GOT3 (cell line): ENCODE results near the gene HCN2.
A peak's percentile ranks its signal among the peaks of the same experiment; 100 is the strongest.
"Not testable (repeated sequence)": the region's sequence is repeated elsewhere in the genome, so short reads cannot be mapped to it uniquely, and the experiment has no call there.

Experiments used
- DNase-seq: peaks from one replicate; lab custom pipeline; 2025; ENCODE audit warnings: mixed read lengths; lab: John Stamatoyannopoulos, UW

The HCN2 gene

DNA sequence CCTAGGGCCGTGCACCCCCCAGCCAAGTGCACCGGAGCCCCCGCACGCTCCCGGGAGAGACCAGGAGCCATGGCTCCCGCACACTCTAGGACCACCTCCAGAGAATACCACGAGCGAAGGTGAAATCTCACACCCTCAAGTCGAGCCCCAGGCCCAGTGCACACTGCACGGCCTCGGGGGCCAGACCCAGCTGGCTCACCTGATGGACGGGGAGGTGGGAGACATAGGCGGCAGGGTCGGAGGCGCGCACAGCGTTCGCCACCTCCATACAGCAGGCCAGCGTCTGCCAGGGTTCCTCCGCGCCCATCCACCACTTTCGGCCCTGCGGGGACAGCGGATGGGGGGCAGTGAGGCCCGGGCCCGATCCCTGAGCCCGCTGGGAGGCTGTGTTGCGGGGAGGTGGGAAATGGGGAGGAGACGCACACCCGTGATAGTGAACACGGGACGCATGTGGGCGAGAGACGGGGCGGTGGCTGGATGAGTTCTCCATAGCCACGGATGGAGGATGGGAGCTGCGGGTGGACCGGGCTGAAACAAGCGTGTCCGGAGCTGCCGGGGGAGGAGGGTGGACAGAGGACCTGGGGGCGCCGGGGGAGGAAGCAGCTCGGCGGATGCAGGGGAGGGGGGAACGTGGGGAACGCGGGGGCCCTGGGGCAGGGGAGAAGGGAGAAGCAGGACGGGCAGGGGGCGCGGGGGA is 30.6 kb downstream of the HCN2 start:
- no peak for DNase-seq

DNA sequence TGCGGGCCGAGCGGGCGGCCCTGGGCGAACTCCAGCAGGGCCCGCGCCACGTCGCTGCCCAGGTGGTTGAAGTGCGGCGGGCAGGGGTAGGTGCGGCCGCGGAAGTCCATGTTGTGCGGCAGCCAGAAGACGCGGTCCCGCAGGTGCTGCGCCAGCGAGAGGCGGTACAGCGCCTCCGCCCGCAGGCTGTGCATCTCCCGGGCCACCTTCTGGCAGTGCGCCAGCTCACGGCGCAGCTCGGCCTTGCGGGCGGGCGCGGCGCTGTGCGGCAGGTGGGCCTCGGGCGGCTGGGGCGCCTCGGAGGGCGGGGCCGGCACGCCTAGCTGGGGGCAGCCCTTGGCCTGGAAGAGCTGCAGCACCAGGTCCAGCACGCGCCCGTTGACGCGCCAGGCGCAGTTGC is 31.5 kb downstream of the HCN2 start:
- DNase-seq = not testable (repeated sequence)

DNA sequence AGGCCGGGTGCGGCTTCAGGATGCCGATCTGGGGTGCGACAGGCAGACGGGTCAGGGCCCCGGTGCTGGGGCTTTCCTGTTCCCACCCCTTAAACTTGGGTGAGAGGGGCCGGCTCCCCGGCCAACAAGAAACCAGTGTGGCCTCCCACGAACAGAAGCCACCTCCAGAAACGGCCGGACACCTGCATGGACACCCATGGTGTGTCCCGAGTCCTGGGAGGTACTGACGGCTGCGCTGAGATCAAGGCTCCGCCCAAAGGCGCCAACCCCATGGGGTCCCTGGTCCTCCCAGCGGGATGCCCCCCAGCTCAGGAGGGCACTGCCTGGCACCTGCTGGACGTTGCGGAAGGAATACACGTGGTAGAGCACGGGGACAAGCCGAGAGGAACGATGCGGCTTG is 32.1 kb downstream of the HCN2 start:
- DNase-seq = no peak

DNA sequence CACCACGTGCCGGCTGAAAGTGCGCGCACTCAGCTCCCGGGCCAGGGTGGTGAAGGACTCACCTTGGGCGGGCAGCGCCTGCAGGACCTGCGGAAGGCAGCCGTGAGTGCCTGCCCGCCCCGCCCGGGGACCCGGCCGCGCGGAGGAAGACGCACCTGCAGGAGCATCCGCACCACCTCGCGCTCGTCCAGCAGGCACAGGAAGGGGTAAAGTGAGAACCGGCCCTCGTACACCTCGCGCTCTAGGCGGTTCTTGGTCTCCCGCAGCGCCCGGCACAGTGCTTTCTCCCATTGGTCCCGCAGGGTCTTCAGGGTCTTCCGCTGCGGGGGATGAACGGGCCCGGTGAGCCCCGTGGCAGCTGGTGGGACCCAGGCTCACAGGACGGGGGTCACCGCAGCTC is 33.0 kb downstream of the HCN2 start:
- DNase-seq = no peak

DNA sequence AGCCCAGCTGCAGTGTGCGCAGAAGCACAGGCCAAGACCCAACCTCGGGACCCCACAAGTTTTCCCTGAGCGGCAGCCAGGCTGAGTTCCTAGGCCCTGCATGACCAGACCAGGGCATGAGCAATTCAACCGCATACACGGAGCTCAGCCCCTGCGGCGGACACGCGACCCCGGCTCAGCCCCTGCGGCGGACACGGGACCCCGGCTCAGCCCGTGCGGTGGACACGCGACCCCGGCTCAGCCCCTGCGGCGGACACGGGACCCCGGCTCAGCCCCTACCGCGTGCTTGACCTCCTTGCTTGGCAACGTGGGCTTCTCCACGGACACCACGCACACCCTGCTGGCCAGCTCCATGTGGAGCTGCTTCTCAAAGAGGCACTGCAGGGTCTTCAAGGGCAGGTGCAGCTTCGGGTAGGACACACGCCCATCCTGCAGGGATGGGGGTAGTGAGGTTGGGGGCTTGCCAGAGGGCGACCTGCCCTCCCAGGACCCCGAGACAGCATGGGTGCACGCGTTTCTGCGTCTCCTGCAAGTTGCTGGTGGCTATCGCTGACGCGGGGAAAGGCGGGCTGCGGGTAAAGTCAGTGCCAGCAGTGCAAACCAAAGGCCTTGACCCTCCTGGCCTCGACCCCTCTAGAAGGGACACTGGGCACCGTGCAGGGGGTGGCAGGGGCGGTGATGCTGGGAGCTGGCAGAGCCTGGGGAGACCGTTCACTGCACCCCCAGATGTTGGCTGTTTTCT is 33.7 kb downstream of the HCN2 start:
- no peak for DNase-seq

DNA sequence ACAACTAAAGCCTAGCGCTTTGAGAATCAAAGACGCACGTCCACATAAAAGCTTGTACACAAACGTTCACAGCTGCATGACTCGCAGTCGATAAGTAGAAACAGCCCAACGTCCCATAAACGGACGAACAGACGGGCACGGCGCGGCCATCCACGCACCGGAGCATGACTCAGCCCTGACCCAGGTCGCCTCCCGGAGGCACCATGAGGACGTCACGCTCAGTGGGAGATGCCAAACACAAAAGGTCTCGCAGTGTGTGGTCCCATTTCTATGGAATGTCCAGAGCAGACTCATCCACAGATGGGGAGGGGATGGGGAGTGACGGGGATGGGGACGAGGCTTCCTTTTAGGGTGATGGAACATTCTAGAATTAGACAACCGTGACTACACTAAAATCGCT is 34.3 kb downstream of the HCN2 start:
- DNase-seq = no peak

DNA sequence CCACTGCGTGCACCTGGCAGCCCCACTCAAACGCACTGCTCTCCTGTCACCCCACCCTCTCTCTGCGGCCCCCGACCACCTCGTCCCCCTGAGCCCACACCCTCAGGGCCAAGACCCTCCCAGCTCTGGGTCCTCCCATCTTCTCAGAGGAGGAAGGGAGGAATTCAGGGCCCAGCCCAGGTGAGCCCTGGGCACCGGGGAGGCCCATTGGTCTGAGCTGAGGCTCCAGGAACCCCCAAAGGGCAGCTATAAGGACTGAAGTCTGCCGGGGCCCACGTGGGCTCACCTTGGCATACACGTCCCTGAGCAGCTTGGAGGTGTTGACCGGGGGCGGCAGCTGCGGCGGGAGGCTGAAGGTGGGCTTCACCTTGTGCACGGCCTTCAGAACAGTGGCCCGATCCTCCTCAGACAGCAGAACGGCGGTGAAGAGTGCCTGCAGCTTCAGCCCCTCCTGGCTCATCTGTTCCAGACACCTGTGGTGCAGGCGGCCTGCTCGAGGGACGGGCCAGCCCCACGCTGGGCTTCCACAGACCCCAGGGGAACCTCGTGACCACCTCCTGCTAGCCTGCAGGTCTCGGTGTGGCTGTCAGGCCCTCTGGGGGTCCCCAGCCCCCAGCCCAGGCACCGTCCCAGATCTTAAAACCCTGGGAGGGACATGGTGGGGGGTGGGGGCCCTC is 34.9 kb downstream of the HCN2 start:
- no peak for DNase-seq

DNA sequence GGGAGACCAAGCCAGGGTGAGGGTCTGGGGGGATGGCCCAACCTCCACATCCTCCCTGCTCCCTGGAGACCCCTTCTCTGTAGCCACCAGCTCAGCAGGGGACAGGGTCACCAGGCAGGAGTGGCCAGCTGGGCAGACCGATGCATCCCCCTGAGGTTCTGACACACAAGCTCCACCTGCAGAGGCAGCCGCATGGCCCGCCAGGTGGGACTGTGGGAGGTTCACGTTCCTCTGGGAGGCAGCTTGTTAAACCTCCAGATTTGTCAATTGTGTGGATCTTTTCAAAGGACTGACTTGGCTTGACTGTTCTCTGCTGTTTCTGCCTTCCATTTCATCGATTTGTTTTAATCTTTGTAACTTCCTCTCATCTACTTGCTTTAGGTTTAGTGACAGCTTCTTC is 35.6 kb downstream of the HCN2 start:
- no peak for DNase-seq

DNA sequence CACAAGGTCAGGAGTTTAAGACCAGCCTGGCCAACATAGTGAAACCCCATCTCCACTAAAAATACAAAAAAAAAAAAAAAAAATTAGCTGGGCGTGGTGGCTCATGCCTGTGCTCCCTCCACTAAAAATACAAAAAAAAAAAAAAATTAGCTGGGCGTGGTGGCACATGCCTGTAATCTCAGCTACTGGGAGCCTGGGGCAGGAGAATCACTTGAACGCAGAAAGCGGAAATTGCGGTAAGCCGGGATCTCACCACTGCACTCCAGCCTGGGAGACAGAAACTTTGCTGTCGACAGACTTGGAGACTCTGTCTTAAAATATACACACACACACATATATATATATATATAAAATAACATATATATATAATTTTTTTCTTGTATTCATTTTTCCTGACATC is 36.9 kb downstream of the HCN2 start:
- DNase-seq = not testable (repeated sequence)

DNA sequence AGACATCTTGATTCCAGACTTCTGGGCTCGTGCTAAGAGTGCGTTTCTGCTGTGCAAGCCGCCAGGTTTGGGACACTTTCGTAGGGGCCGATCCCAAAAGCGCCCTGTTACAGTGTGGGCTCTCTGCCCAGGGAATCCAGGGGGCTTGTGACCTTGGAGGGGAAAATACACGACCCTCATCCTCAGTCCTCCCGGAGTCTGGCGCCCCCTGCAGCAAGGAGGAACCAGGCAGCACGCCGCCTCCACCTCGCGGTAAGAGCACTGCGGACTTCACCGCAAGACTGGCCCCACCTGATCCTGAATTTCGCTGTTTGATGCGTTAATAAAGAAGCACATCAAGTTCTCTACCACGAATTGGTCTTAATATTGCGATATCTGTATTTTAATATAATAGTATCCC is 38.5 kb downstream of the HCN2 start:
- no peak for DNase-seq

DNA sequence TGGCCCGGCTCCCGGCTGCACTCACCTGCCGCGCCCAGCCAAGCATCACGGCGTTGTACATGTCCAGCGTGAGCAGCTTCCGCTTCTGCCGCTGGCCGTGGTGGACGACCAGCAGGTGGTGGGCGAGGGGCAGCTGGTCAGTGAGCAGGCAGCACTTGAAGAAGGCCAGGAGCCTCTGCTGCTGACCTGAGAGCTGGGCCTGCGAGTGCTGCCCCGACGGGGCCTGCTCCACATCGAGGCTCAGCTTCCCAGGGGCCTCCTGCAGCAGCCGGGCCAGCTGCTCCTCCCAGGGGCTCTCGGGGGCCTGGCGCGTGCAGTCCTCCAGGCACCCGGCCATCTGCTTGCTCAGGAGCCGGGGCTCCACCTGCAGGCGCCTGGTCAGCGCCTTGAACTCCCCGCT is 39.8 kb downstream of the HCN2 start:
- not testable (repeated sequence) for DNase-seq

DNA sequence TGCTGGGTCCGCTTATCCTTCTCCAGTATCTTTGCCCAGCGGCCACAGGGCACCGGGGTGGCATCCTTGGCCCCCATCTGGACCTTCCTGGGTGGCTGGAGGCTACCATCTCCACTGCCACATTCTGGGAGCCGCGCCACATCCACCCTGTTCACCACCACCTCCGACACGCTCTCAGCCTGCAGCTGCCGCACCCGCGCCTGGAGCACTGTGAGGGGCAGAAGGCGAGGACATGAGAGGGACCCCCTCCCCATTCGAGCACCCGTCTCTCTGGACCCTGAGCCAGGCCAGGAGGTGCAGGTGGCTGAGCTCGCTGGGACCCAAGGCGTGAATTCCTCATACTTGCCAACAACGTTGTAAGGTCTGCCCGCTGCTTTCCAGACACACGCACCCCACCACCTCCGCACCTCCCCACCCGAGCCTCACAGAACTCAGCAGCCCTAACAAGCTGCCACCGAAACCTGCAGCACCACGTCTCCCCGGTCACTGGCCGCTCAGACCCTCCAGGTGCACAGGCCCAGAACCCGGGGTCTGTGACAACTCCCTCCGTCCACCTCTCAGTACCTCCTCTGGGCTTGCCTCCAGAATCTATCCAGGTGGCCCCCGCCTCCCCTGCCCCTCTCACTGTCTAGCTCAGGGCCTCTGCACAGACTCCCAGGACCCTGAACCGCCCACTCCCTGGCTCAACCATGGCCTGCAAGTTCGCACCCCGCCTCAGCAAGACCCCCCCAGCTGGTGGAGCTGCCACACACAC is 40.5 kb downstream of the HCN2 start:
- no peak for DNase-seq

DNA sequence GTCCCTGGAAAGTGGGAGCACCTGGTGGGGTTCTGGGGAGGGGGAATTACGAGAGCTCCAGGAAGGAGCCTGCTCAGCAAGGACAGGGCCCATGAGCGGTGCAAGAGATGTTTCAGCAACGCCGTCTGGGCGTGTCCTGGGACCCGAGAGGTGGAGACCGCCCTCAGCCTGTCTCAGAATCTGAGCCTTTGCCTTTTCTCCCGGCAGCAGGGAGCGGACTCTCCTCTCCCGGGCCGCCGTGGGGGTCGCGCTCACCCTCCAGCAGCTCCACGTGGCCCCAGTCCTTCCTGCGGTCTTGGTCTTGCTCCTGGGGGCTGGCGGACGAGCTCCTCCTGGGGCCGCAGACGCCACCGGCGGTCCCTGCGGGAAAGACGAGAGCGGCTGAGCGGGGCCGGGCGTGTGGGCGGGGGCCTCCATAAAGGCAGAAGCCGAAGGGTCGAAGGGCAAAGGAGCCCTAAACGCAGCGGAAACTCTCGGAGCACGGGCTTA is 42.9 kb downstream of the HCN2 start:
- no peak for DNase-seq

DNA sequence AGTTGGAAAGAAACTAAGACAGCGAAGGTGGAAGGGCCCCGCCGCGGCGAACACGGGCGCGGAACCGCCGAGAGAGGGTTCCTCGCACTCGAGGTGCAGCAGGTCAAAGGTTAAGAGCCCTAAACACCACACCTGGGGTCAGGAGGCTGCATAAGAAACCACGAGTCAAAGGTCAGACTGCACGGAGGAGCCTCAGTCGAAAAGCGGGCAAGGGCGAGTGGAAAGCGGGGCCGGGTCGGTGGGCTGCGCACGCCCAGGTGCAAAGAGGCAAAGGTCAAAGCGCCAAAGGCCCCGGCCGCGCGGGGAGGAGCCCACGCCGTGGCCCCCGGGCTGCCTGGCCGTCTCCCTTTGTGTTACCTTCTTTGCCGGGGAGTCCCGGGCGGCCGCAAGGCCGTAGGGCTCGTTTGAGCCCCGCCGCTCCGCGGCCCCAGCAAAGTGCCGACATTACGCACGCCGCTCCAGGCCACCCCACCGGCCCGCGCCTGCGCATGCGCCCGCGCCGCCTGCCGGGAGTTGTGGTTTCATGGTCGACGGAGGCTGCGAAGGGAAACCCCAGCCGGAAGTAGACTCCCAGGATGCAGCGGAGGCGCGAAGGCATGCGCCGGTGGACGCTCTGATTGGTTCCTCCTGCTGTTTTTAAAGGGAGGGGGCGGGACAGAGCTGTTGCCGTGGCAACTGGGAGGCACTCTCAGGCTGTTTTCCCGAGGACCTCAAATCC is 43.5 kb downstream of the HCN2 start, which contains the start of gene POLRMT:
TSS of gene POLRMT (minus strand) at position 470 of the 718 bp plus-strand sequence. CDS start at position 445, 25 bp downstream.
- peak; percentile 88 for DNase-seq

DNA sequence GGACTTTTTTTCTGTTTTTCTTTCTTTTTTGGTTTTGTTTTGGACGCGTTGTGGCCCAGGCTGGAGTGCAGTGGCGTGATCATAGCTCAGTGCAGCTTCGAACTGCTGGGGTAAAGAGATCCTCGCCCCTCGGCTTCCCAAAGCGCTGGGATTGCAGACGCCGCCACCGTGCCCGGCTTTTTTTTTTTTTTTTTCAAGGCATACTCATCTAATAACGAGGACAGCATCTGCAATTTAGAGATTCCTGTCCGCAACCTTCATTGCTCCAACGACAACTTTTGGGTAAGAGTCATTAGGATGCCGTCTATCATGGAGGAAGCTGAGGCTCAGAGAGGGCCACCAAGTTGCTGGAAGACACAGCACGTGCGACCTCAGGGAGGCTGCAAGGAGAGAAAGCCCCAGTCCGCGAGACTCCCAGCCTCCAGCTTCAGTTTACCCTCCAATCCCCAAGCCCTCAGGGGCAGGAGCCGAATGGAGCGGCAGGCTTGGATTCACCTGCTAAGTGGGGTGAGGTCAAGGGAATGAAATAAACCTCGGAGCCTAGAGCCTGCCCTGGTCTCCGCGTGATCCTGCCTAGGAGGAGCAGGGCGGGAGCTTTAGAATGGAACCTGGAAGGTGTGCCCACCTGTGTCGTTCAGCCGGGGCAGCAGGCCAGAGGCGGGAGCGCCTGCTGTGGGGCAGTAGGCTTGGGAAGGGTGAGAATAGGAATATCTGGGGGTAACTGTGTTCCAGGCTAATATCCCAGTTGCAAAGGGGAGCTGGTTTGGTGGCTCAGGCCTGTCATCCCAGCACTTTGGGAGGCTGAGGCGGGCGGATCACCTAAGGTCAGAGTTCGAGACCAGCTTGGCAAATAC is 44.3 kb downstream of the HCN2 start:
- DNase-seq = no peak

DNA sequence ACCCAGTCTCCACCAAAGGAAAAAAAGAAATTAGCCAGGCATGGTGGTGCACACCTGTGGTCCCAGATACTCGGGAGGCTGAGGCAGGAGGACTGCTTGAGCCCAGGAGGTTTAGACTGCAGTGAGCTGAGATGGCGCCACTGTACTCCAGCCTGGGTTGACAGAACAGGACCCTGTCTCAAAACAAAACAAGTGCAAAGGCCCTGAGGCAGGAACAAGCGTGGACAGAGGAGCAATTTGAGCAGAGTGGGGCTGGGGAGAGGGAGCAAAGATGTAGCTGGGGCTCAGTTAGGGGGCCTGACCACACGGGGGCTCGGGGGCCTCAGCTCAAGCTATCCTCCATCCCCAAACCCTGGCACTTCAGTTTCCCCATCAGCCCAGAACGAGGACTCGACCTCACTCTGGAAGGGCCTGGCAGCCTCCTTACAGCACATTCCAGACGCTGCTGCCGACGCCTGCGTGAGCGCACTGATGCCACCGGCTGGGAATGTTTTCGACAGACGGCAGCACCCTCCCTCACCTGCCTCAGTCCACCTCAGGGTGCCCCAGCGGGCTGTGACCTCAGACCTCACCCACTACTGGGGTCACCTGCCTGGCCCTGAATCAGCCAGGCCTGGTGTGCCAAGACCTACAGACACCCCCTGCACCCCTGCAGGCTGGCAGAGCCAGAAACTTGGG is 45.4 kb downstream of the HCN2 start:
- no peak for DNase-seq

DNA sequence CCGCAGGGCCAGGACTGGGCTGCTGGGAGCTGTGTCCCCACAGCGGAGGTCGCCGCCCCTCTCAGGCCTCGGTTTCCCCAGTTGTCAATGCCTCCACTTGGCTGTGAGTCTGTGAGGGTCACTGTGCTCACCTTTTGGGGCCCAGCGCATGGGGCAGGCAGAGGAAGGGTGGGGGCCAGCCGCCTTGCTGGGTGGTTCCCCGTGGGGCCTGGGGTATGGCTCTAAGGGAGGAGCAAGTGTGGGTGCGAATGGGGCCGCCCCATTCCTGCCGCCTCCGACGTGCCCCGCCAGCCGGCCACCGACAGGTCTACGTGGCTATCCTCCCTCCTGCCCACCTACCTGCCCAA is 49.2 kb downstream of the HCN2 start:
- no peak for DNase-seq

DNA sequence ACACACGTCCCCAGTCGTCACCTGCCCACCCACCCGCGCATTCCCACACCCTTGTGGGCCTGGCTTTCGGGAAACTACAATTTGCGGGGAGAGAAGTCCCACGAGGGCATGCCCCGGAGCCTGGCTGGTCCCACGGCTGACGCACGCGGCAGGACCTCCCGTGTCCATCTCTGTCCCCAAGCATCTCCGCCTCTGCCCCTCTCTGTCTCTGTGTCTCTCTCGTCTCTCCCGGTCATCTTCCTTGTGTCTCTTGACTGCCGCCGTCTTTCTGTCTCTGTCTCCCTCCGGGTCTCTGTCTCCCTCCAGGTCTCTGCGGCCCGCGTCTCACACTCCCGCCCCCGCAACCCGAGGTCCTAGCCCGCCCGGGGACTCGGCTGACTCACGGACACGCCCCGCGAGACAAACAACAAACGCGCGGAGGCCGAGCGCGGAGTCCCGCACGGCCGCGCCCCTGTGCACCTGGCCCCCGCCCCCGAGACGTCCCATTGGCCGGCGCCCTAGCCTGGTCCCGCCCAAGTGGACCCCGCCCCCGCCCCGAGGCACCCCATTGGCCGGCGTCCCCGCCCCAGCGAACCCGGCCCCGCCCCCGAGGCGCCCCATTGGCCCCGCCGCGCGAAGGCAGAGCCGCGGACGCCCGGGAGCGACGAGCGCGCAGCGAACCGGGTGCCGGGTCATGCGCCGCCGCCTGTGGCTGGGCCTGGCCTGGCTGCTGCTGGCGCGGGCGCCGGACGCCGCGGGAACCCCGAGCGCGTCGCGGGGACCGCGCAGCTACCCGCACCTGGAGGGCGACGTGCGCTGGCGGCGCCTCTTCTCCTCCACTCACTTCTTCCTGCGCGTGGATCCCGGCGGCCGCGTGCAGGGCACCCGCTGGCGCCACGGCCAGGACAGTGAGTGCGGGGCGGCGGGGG is 49.8 kb downstream of the HCN2 start, which contains the start of gene FGF22:
TSS of gene FGF22 (plus strand) at position 627 of the 908 bp plus-strand sequence. CDS start at position 674, 47 bp downstream.
- DNase-seq = peak; percentile 73

DNA sequence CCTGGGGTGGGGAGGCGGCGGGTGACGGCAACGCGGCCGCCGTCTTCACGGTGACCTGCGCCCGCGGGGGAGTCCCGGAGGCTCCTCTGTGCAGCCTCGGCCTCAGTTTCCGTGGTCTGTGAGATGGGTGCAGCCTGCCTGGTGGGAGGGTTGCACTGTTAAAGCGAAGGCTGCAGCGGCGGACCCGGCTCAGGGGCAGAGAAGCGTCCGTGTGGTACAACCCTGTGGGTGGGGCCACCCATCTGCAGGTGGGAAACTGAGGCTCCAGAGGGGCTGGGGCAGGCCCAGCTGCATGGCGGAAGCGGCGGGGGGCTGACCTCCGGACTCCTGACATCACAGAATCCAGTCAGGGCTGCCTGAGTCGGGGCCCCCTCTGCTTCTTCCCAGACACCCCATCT is 50.5 kb downstream of the HCN2 start:
- no peak for DNase-seq
